Panc1 (cell line): Measurements from ENCODE around the gene AKAP7. TPM values are rescaled to one million over a fixed set of nuclear protein-coding genes. Genes with fewer than 3 reads are reported as not detected.

Experiments
- ATAC-seq: fragments of 200-7000 bp; cut with Tn5 transposase; 2 replicates; pipeline ENCODE4 v1.9.1; 2020; ENCODE audit warnings: mild to moderate bottlenecking, moderate library complexity
- BruUV-seq: library from RNA; stranded (reverse); fragments of 400-500 nt; replicated peaks from 2 replicates; lab custom pipeline; 2021; lab: Mats Ljungman, UMichigan
- CTCF ChIA-PET: fragments of 300-600 bp; sonication (Branson Sonifier 250); formaldehyde crosslinking; loops from one replicate; lab custom pipeline; 2022; ENCODE audit warnings: antibody characterized with exemption; lab: Charles Lee
- POLR2A ChIA-PET: fragments of 300-600 bp; sonication (Branson Sonifier 250); formaldehyde crosslinking; loops from one replicate; lab custom pipeline; 2022; ENCODE audit warnings: antibody characterized with exemption; lab: Charles Lee
- DNase-seq: peaks from one replicate; pipeline ENCODE4 v3.0.0-alpha.2; 2010; ENCODE audit warnings: low read depth, low spot score
- H3K27ac ChIP-seq: 2 replicates; pipeline ENCODE4 v1.5.1; 2011; ENCODE audit warnings: mild to moderate bottlenecking, low read length, inconsistent platforms
- H3K27me3 ChIP-seq: fragments of 200-500 bp; sonication (Bioruptor generic); 2 replicates; pipeline ENCODE4 v1.6.0; 2014; ENCODE audit warnings: low read length, inconsistent platforms; ENCODE audit not compliant: control insufficient read depth, insufficient read depth
- H3K36me3 ChIP-seq: fragments of 200-500 bp; sonication (Bioruptor generic); 2 replicates; pipeline ENCODE4 v1.5.1; 2014; ENCODE audit warnings: inconsistent platforms, mild to moderate bottlenecking, low read length, moderate library complexity; ENCODE audit not compliant: control insufficient read depth, insufficient read depth
- H3K4me1 ChIP-seq: 2 replicates; pipeline ENCODE4 v1.5.1; 2011; ENCODE audit warnings: inconsistent platforms, mild to moderate bottlenecking, low read length, moderate library complexity; ENCODE audit not compliant: control insufficient read depth, insufficient read depth
- H3K4me3 ChIP-seq, 2 experiments: 2 replicates each; pipeline ENCODE4 v1.5.1; 2011 to 2012; ENCODE audit warnings: low read depth in 2 of 2, low read length in 2 of 2, mild to moderate bottlenecking in 2 of 2, inconsistent platforms in 1 of 2, moderate library complexity in 1 of 2
- H3K9me3 ChIP-seq: fragments of 200-500 bp; sonication (Bioruptor generic); 2 replicates; pipeline ENCODE4 v1.5.1; 2014; ENCODE audit warnings: low read depth, mild to moderate bottlenecking, inconsistent platforms, low read length, moderate library complexity; ENCODE audit not compliant: control insufficient read depth, insufficient read depth
- POLR2AphosphoS5 ChIP-seq: IDR thresholded peaks from 2 replicates; pipeline ENCODE4 v1.6.1; 2012; ENCODE audit warnings: mild to moderate bottlenecking, low read depth, low read length, moderate library complexity
- SIN3A ChIP-seq: IDR thresholded peaks from 2 replicates; pipeline ENCODE4 v1.6.1; 2012; ENCODE audit warnings: low read depth, mild to moderate bottlenecking, low read length, moderate library complexity, borderline replicate concordance; ENCODE audit not compliant: insufficient read depth
- TCF7L2 ChIP-seq: IDR thresholded peaks from 2 replicates; pipeline ENCODE4 v1.6.1; 2011; ENCODE audit warnings: mild to moderate bottlenecking, low read depth, low read length, inconsistent platforms
- in situ Hi-C: cut with HindIII; loops from 2 replicates; pipeline ENCODE4 v1.10.0; 2016; ENCODE audit warnings: low sequenced_read_pairs, low pct_unique_long_range_greater_than_20kb
- intact Hi-C: fragments of 100-400 bp; cut with micrococcal nuclease; formaldehyde crosslinking; loops from one replicate; pipeline ENCODE4 v1.10.0; 2022; ENCODE audit not compliant: unreplicated experiment
- total RNA-seq: library from RNA; stranded (reverse); gene quantifications from one replicate; pipeline ENCODE4 v1.2.1, GENCODE V29; 2021; ENCODE audit not compliant: unreplicated experiment
- TF ChIP-seq, protein P1 (sequence below): fragments of 450-650 bp; IDR thresholded peaks from 2 replicates; pipeline ENCODE4 v1.5.1; 2017; ENCODE audit warnings: mild to moderate bottlenecking
- TF ChIP-seq, protein P2 (sequence below), 2 experiments: IDR thresholded peaks; 2 replicates each; pipeline ENCODE4 v1.6.1; 2011 to 2012; ENCODE audit warnings: low read depth in 2 of 2, control low read depth in 1 of 2, low read length in 1 of 2, mild to moderate bottlenecking in 1 of 2, moderate library complexity in 1 of 2; ENCODE audit not compliant: insufficient read depth in 1 of 2

The AKAP7 gene
- total RNA-seq, 1 experiment from 2014 or later: 3.2 TPM

DNA sequence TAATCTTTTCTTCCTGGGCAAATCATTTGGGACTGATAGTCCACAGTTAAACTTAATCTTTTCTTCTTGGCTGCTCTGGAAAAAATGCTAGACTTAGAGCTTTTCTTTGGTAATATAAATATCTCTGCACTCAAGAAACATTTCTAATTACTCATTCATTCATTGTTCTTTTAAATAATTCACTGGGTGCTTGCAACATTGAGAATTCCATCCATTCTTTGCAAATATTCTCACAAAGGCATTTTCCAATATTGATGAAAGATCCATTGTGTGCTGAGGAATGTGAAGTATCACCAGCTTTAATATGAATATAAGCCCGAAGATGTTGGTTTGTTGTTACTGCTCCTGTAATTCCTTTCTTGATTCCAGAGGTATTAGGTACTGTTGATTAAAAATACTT is 38.4 kb downstream of the AKAP7 start:
- ChIA-PET POLR2A (no interaction called here), CTCF (no interaction called here)
- DNase-seq (no peak), ATAC-seq (no peak)
- intact Hi-C loops: no loop called here
- Histone ChIP-seq H3K4me1 (no peaks in the 10 kb centered on the region), H3K27ac (no peak overlapping the region), H3K27me3 (no peaks in the 10 kb centered on the region), H3K4me3 (no peak overlapping the region), H3K36me3 (no peaks in the 10 kb centered on the region), H3K9me3 (no peaks in the 10 kb centered on the region)
- BruUV-seq: no TSS peak
- in situ Hi-C loops: no loop called here
- TF ChIP-seq POLR2AphosphoS5 (no peak), TCF7L2 (no peak), SIN3A (no peak)
- TF ChIP-seq, protein P1, sequence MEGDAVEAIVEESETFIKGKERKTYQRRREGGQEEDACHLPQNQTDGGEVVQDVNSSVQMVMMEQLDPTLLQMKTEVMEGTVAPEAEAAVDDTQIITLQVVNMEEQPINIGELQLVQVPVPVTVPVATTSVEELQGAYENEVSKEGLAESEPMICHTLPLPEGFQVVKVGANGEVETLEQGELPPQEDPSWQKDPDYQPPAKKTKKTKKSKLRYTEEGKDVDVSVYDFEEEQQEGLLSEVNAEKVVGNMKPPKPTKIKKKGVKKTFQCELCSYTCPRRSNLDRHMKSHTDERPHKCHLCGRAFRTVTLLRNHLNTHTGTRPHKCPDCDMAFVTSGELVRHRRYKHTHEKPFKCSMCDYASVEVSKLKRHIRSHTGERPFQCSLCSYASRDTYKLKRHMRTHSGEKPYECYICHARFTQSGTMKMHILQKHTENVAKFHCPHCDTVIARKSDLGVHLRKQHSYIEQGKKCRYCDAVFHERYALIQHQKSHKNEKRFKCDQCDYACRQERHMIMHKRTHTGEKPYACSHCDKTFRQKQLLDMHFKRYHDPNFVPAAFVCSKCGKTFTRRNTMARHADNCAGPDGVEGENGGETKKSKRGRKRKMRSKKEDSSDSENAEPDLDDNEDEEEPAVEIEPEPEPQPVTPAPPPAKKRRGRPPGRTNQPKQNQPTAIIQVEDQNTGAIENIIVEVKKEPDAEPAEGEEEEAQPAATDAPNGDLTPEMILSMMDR: no peak
- TF ChIP-seq, protein P2, sequence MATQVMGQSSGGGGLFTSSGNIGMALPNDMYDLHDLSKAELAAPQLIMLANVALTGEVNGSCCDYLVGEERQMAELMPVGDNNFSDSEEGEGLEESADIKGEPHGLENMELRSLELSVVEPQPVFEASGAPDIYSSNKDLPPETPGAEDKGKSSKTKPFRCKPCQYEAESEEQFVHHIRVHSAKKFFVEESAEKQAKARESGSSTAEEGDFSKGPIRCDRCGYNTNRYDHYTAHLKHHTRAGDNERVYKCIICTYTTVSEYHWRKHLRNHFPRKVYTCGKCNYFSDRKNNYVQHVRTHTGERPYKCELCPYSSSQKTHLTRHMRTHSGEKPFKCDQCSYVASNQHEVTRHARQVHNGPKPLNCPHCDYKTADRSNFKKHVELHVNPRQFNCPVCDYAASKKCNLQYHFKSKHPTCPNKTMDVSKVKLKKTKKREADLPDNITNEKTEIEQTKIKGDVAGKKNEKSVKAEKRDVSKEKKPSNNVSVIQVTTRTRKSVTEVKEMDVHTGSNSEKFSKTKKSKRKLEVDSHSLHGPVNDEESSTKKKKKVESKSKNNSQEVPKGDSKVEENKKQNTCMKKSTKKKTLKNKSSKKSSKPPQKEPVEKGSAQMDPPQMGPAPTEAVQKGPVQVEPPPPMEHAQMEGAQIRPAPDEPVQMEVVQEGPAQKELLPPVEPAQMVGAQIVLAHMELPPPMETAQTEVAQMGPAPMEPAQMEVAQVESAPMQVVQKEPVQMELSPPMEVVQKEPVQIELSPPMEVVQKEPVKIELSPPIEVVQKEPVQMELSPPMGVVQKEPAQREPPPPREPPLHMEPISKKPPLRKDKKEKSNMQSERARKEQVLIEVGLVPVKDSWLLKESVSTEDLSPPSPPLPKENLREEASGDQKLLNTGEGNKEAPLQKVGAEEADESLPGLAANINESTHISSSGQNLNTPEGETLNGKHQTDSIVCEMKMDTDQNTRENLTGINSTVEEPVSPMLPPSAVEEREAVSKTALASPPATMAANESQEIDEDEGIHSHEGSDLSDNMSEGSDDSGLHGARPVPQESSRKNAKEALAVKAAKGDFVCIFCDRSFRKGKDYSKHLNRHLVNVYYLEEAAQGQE (IDR thresholded peaks at IDR 0.05; ENCODE audit: insufficient read depth in 1 of 2, low read depth in 2 of 2, low read length in 1 of 2): no peak

GRCh38 chr6:131175564-131175963 is 40.3 kb downstream of the AKAP7 start:
- DNase-seq: no peak
- no peak for ATAC-seq
- H3K36me3 ChIP-seq: no peaks in the 10 kb centered on the region
- no peak overlapping the region for H3K4me3 ChIP-seq
- intact Hi-C loops: no loop called here
- no peak overlapping the region for H3K27ac ChIP-seq
- no peaks in the 10 kb centered on the region for H3K9me3 ChIP-seq
- H3K27me3 ChIP-seq: no peaks in the 10 kb centered on the region
- TF ChIP-seq TCF7L2: no peak
- TF ChIP-seq POLR2AphosphoS5: no peak
- no peak for TF ChIP-seq SIN3A
- TF ChIP-seq, protein P1: no peak
- TF ChIP-seq, protein P2 (IDR thresholded peaks at IDR 0.05; ENCODE audit: insufficient read depth in 1 of 2, low read depth in 2 of 2, low read length in 1 of 2): no peak
- in situ Hi-C loops: no loop called here
- no peaks in the 10 kb centered on the region for H3K4me1 ChIP-seq
- BruUV-seq: no TSS peak
- ChIA-PET CTCF (no interaction called here), POLR2A (no interaction called here)
